ENCODE data around the gene BRCA1.

BRCA1 gene

DNA sequence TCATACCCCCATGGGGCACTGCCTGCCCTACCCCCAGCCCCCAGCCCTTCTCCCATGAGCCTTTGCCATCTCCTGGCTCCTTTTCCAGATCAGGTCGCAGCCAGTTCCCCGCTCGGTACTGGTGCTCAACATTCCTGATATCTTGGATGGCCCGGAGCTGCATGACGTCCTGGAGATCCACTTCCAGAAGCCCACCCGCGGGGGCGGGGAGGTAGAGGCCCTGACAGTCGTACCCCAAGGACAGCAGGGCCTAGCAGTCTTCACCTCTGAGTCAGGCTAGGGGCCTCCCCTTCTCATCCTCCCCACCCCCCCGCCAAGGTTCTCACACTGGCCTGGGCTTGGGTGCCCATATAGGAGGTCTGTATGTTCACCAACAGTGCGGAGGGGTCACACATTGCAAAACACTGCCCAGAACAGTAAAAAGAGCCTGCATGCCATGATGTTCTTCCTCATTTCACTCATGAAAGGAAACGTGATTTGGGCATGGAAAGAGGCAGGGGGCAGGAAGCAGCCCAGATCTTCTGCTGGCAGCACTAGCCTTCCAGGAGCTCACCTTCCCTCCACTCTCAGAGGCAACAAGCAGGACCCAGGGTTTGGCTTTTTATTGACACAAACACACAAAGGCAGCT lies 111.0 kb downstream of the BRCA1 start:
- ATAC-seq, result no peak
- no peak for TF ChIP-seq PPARA (CRISPR knock-in tag; IDR thresholded peaks at IDR 0.05; ENCODE audit: borderline replicate concordance)
- no peak for TF ChIP-seq ARNTL (CRISPR knock-in tag; IDR thresholded peaks at IDR 0.05; ENCODE audit: borderline replicate concordance, low read depth)
- TF ChIP-seq, protein P1, sequence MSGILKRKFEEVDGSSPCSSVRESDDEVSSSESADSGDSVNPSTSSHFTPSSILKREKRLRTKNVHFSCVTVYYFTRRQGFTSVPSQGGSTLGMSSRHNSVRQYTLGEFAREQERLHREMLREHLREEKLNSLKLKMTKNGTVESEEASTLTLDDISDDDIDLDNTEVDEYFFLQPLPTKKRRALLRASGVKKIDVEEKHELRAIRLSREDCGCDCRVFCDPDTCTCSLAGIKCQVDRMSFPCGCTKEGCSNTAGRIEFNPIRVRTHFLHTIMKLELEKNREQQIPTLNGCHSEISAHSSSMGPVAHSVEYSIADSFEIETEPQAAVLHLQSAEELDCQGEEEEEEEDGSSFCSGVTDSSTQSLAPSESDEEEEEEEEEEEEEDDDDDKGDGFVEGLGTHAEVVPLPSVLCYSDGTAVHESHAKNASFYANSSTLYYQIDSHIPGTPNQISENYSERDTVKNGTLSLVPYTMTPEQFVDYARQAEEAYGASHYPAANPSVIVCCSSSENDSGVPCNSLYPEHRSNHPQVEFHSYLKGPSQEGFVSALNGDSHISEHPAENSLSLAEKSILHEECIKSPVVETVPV (CRISPR knock-in tag; IDR thresholded peaks at IDR 0.05), result no peak
- no peak for TF ChIP-seq ZNF8 (CRISPR knock-in tag; IDR thresholded peaks at IDR 0.05)
- TF ChIP-seq, protein P2, sequence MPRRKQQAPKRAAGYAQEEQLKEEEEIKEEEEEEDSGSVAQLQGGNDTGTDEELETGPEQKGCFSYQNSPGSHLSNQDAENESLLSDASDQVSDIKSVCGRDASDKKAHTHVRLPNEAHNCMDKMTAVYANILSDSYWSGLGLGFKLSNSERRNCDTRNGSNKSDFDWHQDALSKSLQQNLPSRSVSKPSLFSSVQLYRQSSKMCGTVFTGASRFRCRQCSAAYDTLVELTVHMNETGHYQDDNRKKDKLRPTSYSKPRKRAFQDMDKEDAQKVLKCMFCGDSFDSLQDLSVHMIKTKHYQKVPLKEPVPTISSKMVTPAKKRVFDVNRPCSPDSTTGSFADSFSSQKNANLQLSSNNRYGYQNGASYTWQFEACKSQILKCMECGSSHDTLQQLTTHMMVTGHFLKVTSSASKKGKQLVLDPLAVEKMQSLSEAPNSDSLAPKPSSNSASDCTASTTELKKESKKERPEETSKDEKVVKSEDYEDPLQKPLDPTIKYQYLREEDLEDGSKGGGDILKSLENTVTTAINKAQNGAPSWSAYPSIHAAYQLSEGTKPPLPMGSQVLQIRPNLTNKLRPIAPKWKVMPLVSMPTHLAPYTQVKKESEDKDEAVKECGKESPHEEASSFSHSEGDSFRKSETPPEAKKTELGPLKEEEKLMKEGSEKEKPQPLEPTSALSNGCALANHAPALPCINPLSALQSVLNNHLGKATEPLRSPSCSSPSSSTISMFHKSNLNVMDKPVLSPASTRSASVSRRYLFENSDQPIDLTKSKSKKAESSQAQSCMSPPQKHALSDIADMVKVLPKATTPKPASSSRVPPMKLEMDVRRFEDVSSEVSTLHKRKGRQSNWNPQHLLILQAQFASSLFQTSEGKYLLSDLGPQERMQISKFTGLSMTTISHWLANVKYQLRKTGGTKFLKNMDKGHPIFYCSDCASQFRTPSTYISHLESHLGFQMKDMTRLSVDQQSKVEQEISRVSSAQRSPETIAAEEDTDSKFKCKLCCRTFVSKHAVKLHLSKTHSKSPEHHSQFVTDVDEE (CRISPR knock-in tag; IDR thresholded peaks at IDR 0.05), result no peak
- no peak for TF ChIP-seq ISL1 (CRISPR knock-in tag; IDR thresholded peaks at IDR 0.05)
- no peak for TF ChIP-seq OSR1 (CRISPR knock-in tag; IDR thresholded peaks at IDR 0.05)
- no peak for TF ChIP-seq ZFP3 (CRISPR knock-in tag; IDR thresholded peaks at IDR 0.05)
- no peak for TF ChIP-seq CSDC2 (CRISPR knock-in tag; IDR thresholded peaks at IDR 0.05)
- TF ChIP-seq, protein P3, sequence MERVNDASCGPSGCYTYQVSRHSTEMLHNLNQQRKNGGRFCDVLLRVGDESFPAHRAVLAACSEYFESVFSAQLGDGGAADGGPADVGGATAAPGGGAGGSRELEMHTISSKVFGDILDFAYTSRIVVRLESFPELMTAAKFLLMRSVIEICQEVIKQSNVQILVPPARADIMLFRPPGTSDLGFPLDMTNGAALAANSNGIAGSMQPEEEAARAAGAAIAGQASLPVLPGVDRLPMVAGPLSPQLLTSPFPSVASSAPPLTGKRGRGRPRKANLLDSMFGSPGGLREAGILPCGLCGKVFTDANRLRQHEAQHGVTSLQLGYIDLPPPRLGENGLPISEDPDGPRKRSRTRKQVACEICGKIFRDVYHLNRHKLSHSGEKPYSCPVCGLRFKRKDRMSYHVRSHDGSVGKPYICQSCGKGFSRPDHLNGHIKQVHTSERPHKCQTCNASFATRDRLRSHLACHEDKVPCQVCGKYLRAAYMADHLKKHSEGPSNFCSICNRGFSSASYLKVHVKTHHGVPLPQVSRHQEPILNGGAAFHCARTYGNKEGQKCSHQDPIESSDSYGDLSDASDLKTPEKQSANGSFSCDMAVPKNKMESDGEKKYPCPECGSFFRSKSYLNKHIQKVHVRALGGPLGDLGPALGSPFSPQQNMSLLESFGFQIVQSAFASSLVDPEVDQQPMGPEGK (CRISPR knock-in tag; IDR thresholded peaks at IDR 0.05; ENCODE audit: borderline replicate concordance), result no peak

DNA sequence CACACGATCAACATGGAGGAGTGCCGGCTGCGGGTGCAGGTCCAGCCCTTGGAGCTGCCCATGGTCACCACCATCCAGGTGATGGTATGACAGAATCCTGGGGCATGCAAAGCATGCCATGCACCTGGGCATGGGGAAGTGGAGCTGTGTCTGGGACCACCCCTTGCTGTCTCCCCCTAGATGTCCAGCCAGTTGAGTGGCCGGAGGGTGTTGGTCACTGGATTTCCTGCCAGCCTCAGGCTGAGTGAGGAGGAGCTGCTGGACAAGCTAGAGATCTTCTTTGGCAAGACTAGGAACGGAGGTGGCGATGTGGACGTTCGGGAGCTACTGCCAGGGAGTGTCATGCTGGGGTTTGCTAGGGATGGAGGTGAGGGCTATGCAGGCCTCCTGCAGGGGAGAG lies 111.9 kb downstream of the BRCA1 start:
- TF ChIP-seq OSR1 (CRISPR knock-in tag; IDR thresholded peaks at IDR 0.05) (no peak), TOX (CRISPR knock-in tag; IDR thresholded peaks at IDR 0.05; ENCODE audit: borderline replicate concordance) (no peak), PPARA (CRISPR knock-in tag; IDR thresholded peaks at IDR 0.05; ENCODE audit: borderline replicate concordance) (no peak), RARB (CRISPR knock-in tag; IDR thresholded peaks at IDR 0.05) (no peak), TCF4 (CRISPR knock-in tag; IDR thresholded peaks at IDR 0.05; ENCODE audit: borderline replicate concordance) (no peak), ESRRG (CRISPR knock-in tag; IDR thresholded peaks at IDR 0.05) (no peak), ZFP30 (CRISPR knock-in tag; IDR thresholded peaks at IDR 0.05) (no peak), ZFP3 (CRISPR knock-in tag; IDR thresholded peaks at IDR 0.05) (no peak), ZNF565 (CRISPR knock-in tag; conservative IDR thresholded peaks at IDR 0.05; ENCODE audit: low read depth) (no peak), ZC3H10 (CRISPR knock-in tag; IDR thresholded peaks at IDR 0.05) (no peak), GLIS3 (CRISPR knock-in tag; IDR thresholded peaks at IDR 0.05) (no peak), ARNTL (CRISPR knock-in tag; IDR thresholded peaks at IDR 0.05; ENCODE audit: borderline replicate concordance, low read depth) (no peak), ISL1 (CRISPR knock-in tag; IDR thresholded peaks at IDR 0.05) (no peak), BACH2 (CRISPR knock-in tag; IDR thresholded peaks at IDR 0.05; ENCODE audit: borderline replicate concordance) (no peak)
- TF ChIP-seq, protein P4, sequence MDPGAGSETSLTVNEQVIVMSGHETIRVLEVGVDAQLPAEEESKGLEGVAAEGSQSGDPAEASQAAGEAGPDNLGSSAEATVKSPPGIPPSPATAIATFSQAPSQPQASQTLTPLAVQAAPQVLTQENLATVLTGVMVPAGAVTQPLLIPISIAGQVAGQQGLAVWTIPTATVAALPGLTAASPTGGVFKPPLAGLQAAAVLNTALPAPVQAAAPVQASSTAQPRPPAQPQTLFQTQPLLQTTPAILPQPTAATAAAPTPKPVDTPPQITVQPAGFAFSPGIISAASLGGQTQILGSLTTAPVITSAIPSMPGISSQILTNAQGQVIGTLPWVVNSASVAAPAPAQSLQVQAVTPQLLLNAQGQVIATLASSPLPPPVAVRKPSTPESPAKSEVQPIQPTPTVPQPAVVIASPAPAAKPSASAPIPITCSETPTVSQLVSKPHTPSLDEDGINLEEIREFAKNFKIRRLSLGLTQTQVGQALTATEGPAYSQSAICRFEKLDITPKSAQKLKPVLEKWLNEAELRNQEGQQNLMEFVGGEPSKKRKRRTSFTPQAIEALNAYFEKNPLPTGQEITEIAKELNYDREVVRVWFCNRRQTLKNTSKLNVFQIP (CRISPR knock-in tag; IDR thresholded peaks at IDR 0.05; ENCODE audit: borderline replicate concordance, low read depth), result no peak
- TF ChIP-seq, protein P2 (CRISPR knock-in tag; IDR thresholded peaks at IDR 0.05), result no peak
- TF ChIP-seq, protein P1 (CRISPR knock-in tag; IDR thresholded peaks at IDR 0.05), result no peak
- ATAC-seq, result no peak
